Caco-2 (cell line): ENCODE data around the gene TRAPPC2B. TPM values are rescaled to one million over a fixed set of nuclear protein-coding genes. Genes with fewer than 3 reads are reported as not detected.

Experiments used
- BruUV-seq: library from RNA; stranded (reverse); fragments of 400-500 nt; replicated peaks from 2 replicates; lab custom pipeline; 2021; lab: Mats Ljungman, UMichigan
- CTCF ChIA-PET: fragments of 300-600 bp; sonication (Branson Sonifier 250); formaldehyde crosslinking; loops from one replicate; lab custom pipeline; 2022; ENCODE audit warnings: antibody characterized with exemption; lab: Charles Lee
- POLR2A ChIA-PET: fragments of 300-600 bp; sonication (Branson Sonifier 250); formaldehyde crosslinking; loops from one replicate; lab custom pipeline; 2022; ENCODE audit warnings: antibody characterized with exemption; lab: Charles Lee
- DNase-seq, 2 experiments: peaks; one replicate each; pipeline versions ENCODE4 v3.0.0 to v3.0.0-alpha.2; 2020 to 2022
- H3K27me3 ChIP-seq: replicated peaks from 2 replicates; pipeline ENCODE4 v1.6.0; 2011; ENCODE audit warnings: low read length; ENCODE audit not compliant: control insufficient read depth, insufficient read depth
- H3K36me3 ChIP-seq: 2 replicates; pipeline ENCODE4 v1.5.1; 2011; ENCODE audit warnings: low read length; ENCODE audit not compliant: control insufficient read depth, insufficient read depth
- H3K4me1 ChIP-seq: fragments of 250-450 bp; sonication (Bioruptor Pico); 2 replicates; pipeline ENCODE4 v1.5.1; 2020; ENCODE audit warnings: mild to moderate bottlenecking
- H3K4me3 ChIP-seq: 2 replicates; pipeline ENCODE4 v1.5.1; 2011; ENCODE audit warnings: low read depth, mild to moderate bottlenecking, control low read depth, low read length
- H3K9me3 ChIP-seq: fragments of 250-450 bp; sonication (Bioruptor Pico); 2 replicates; pipeline ENCODE4 v1.5.1; 2020; ENCODE audit warnings: mild to moderate bottlenecking, moderate library complexity
- H3K27ac Mint-ChIP-seq: one replicate; pipeline ENCODE4 v1.8.0; 2022; ENCODE audit warnings: mixed read lengths; ENCODE audit not compliant: unreplicated experiment
- H3K27me3 Mint-ChIP-seq: one replicate; pipeline ENCODE4 v1.8.0; 2022; ENCODE audit warnings: mixed read lengths; ENCODE audit not compliant: insufficient read depth, unreplicated experiment
- H3K36me3 Mint-ChIP-seq: one replicate; pipeline ENCODE4 v1.8.0; 2022; ENCODE audit warnings: mild to moderate bottlenecking, mixed read lengths; ENCODE audit not compliant: insufficient read depth, unreplicated experiment
- H3K4me1 Mint-ChIP-seq: one replicate; pipeline ENCODE4 v1.8.0; 2022; ENCODE audit warnings: low read depth, mixed read lengths; ENCODE audit not compliant: unreplicated experiment
- H3K4me3 Mint-ChIP-seq: one replicate; pipeline ENCODE4 v1.8.0; 2022; ENCODE audit warnings: mild to moderate bottlenecking, moderate library complexity, mixed read lengths; ENCODE audit not compliant: unreplicated experiment
- H3K9me3 Mint-ChIP-seq: one replicate; pipeline ENCODE4 v1.8.0; 2022; ENCODE audit warnings: mixed read lengths; ENCODE audit not compliant: unreplicated experiment
- intact Hi-C: fragments of 100-400 bp; cut with micrococcal nuclease; formaldehyde crosslinking; loops from one replicate; pipeline ENCODE4 v1.10.0; 2022; ENCODE audit not compliant: unreplicated experiment
- total RNA-seq: library from RNA; stranded (reverse); gene quantifications from 2 replicates; pipeline ENCODE4 v1.2.3, GENCODE V29; 2022
- TF ChIP-seq, protein P1 (sequence below), 2 experiments: fragments of 200-600 bp in 1 of 2; IDR thresholded peaks; 1 replicate in 1 of 2; 2 replicates in 1 of 2; pipeline versions ENCODE4 v1.5.1 to v1.8.0; 2011 to 2022; ENCODE audit warnings: antibody characterized with exemption in 1 of 2, control low read depth in 1 of 2, inconsistent platforms in 1 of 2, low read depth in 1 of 2, low read length in 1 of 2, mild to moderate bottlenecking in 1 of 2, moderate library complexity in 1 of 2; ENCODE audit not compliant: insufficient read depth in 1 of 2, severe bottlenecking in 1 of 2, unreplicated experiment in 1 of 2

TRAPPC2B gene
- total RNA-seq, 1 experiment from 2014 or later, result 7.0 TPM

DNA sequence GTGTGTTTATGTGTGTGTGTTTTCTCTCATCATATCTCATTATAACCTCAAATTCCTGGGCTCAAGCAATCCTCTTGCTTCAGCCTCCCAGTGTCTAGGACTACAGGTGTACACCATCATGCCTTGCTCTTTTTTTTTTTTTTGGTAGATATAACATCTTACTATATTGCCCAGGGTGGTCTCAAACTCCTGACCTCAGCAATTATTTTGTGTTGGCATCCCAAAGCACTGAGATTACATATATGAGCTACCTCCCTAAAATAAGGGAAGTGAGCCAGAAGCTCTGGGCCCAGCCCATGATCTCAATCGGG is 43.5 kb upstream of the TRAPPC2B start:
- H3K36me3 ChIP-seq, result no peaks in the 10 kb centered on the region
- Mint-ChIP-seq H3K36me3 (peaks cover 5% of the 10 kb centered on the region), H3K9me3 (no peaks in the 10 kb centered on the region), H3K27me3 (peaks cover 3% of the 10 kb centered on the region), H3K4me3 (peak overlapping the region; percentile 70), H3K4me1 (no peaks in the 10 kb centered on the region), H3K27ac (peak overlapping the region; percentile 55)
- intact Hi-C loops, result no loop called here
- H3K9me3 ChIP-seq, result no peaks in the 10 kb centered on the region
- no peak for DNase-seq
- CTCF ChIA-PET, result no interaction called here
- peak overlapping the region; percentile 47 for H3K4me3 ChIP-seq
- TF ChIP-seq, protein P1, sequence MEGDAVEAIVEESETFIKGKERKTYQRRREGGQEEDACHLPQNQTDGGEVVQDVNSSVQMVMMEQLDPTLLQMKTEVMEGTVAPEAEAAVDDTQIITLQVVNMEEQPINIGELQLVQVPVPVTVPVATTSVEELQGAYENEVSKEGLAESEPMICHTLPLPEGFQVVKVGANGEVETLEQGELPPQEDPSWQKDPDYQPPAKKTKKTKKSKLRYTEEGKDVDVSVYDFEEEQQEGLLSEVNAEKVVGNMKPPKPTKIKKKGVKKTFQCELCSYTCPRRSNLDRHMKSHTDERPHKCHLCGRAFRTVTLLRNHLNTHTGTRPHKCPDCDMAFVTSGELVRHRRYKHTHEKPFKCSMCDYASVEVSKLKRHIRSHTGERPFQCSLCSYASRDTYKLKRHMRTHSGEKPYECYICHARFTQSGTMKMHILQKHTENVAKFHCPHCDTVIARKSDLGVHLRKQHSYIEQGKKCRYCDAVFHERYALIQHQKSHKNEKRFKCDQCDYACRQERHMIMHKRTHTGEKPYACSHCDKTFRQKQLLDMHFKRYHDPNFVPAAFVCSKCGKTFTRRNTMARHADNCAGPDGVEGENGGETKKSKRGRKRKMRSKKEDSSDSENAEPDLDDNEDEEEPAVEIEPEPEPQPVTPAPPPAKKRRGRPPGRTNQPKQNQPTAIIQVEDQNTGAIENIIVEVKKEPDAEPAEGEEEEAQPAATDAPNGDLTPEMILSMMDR (IDR thresholded peaks at IDR 0.05; ENCODE audit: insufficient read depth in 1 of 2, low read depth in 1 of 2, low read length in 1 of 2, severe bottlenecking in 1 of 2, unreplicated experiment in 1 of 2), result no peak
- POLR2A ChIA-PET, result no interaction called here
- no peaks in the 10 kb centered on the region for H3K4me1 ChIP-seq
- H3K27me3 ChIP-seq, result no peaks in the 10 kb centered on the region
- TSS peak; percentile 99 for BruUV-seq

DNA sequence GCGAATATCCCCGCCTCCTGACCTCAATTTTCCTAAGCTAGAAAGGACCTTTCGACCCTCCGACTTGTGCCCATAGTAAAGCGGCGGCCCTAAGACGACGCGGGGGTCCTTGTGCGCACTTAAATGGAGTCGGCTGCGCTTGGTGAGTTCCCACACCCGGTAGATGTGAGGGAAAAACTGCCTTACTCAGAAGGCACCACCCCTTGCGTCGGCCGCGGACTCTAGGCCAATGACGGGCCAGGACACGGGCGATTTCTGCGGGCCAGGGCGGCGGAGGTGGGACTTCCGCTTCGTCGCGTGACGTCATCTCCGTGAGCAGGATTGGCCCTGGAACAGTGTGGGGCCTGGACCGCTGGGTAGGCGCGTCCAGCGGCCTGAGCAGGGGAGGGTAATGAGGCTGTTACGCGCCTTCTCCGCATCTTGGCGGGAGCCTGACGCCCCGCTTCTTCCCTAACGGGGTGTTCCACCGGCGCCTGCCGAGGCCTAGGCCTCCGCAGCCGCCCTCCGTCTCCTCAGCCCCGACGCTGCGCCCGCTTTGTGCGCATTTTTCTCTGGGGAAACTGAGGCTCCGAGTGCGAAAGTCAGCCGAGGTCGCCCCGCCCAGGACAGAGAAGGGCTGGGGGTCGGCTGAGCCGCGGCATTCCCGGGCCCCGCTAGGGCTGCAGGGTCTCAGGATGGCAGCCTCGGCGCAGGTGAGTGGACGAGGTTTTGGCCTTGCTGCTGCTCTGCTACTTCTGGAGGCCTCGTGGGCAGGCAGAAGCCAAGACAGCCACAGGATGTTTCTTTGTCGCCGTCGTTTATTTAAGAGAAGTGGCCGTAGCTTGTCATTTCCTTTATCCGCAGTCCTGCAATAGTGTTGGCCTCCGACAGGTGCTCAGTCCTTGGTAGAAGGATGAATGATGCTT is 42.9 kb upstream of the TRAPPC2B start, which contains the start of gene ZNF543:
ZNF543 (plus strand) TSS at position 293 of the 905 bp plus-strand sequence; CDS start at position 675, 382 bp downstream.
- H3K4me1 ChIP-seq, result no peaks in the 10 kb centered on the region
- intact Hi-C loops, result no loop called here
- ChIA-PET CTCF (no interaction called here), POLR2A (no interaction called here)
- no peaks in the 10 kb centered on the region for H3K27me3 ChIP-seq
- BruUV-seq, result no TSS peak
- Mint-ChIP-seq H3K36me3 (peaks cover 10% of the 10 kb centered on the region), H3K27me3 (peaks cover under 1% of the 10 kb centered on the region), H3K9me3 (no peaks in the 10 kb centered on the region), H3K27ac (peak within 1 kb of the TSS; percentile 55), H3K4me3 (peak within 1 kb of the TSS; percentile 70), H3K4me1 (no peaks in the 10 kb centered on the region)
- peak; percentile 86 to 89 for DNase-seq
- TF ChIP-seq, protein P1 (IDR thresholded peaks at IDR 0.05; ENCODE audit: insufficient read depth in 1 of 2, low read depth in 1 of 2, low read length in 1 of 2, severe bottlenecking in 1 of 2, unreplicated experiment in 1 of 2), result no peak
- H3K4me3 ChIP-seq, result peak within 1 kb of the TSS; percentile 47
- no peaks in the 10 kb centered on the region for H3K36me3 ChIP-seq
- no peaks in the 10 kb centered on the region for H3K9me3 ChIP-seq

GRCh38 chr19:57321116-57321515 is 42.2 kb upstream of the TRAPPC2B start:
- intact Hi-C loops, result no loop called here

More at GRCh38 chr19:57321116-57321515, 42.2 kb upstream of the TRAPPC2B start:
- ChIA-PET CTCF (no interaction called here), POLR2A (no interaction called here)
- Mint-ChIP-seq H3K4me1 (no peaks in the 10 kb centered on the region), H3K36me3 (peaks cover 10% of the 10 kb centered on the region), H3K27ac (peak overlapping the region; percentile 55), H3K9me3 (no peaks in the 10 kb centered on the region), H3K27me3 (no peaks in the 10 kb centered on the region), H3K4me3 (peak overlapping the region; percentile 70)
- Histone ChIP-seq H3K36me3 (no peaks in the 10 kb centered on the region), H3K4me3 (peak overlapping the region; percentile 47), H3K27me3 (no peaks in the 10 kb centered on the region), H3K4me1 (no peaks in the 10 kb centered on the region), H3K9me3 (no peaks in the 10 kb centered on the region)
- TF ChIP-seq, protein P1 (IDR thresholded peaks at IDR 0.05; ENCODE audit: insufficient read depth in 1 of 2, low read depth in 1 of 2, low read length in 1 of 2, severe bottlenecking in 1 of 2, unreplicated experiment in 1 of 2), result no peak
- BruUV-seq, result no TSS peak
- DNase-seq, result no peak
